GM18858 (cell line): ENCODE data around the gene LITAF.
"Not testable (repeated sequence)": the region's sequence is repeated elsewhere in the genome, so short reads cannot be mapped to it uniquely, and the experiment has no call there.

ENCODE experiments used
- ATAC-seq: cut with Tn5 transposase; IDR thresholded peaks from one replicate; pipeline ENCODE4 v1.9.1; 2021; ENCODE audit not compliant: unreplicated experiment

Gene LITAF

DNA sequence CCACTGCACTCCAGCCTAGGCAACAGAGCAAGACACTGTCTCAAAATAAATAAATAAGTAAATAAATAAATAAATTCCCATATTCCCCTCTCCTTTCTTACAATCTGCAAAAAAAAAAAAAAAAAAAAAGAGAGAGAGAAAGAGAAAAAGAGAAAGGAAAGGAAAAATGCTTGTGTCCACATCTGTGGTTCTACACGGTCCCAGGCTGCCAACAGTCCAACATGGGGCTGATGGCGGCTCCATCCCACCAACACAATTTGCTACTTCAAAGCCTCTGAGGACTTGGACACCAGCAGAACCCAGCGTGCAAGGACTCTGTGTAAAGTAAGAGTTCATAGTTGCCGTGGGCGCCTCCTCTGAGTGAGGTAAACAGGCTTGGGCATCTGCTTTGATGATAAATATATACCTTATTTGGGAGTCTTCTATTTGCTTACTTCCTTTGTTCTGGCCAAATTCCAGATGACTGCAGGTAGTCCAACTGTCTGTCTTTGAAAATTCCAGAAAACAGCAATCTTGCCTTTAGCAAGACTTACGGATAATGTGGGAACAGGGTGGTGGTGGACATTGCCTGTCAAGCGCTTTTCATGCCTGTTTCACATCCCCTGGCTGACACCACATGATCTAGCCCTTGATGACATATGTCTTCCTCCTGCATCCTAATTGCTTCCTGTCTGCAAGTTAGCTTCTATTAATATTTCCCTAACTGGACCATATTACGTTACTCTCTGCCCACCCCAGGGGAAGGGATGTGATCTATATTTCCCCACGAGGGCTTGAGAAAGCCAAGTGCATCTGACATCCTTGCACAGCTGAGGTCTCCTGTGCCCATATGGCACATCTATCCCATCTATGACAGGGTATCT lies 10.1 kb downstream of the LITAF start:
- ATAC-seq = peak; percentile 47

DNA sequence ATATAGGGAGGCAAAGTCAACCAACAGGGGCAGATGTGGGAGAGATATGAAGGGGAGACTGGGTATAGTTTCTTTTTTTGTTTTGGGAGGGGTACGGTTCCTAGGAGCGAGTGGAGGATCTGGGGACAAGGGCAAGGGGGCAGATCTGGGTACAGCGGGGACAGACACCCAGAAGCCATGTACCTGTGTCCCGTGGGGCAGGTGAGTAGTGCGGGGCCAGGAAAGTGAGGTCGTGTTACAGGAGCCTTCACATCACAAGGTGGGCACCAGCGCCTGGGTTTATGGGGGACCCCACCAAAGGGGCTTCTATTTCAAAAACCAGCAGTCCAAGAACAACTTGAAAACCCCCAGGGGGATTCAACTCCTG lies 11.5 kb downstream of the LITAF start:
- ATAC-seq = no peak

DNA sequence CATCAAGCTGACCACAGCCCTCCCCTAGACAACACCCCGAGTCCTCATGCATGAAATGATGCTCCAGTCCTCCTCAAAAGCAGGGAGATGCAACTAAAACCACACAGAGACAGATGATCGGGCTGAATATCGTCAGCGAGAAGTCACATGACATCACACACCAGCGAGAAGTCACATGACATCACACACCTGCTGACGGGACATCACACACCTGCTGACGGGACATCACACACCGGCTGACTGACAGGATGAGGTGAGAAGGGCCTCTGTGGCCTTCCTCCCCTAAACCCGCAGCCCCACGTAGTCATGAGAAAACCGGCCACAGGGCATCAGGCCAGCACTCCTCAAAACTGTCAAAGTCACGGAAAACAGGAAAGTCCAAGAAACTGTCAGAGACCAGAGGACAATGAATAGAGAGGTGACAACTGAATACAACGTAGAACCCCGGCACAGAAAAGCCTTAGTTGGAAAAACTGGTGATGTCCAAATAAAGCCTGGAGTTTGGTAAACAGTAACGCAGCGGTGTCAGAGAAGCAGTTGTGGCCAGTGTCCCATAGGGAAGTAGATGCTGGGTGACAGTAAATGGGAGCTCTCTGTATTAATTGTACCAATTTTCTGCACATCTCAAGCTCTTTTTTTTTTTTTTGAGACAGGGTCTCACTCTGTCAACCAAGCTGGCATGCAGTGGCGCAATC lies 14.3 kb downstream of the LITAF start:
- no peak for ATAC-seq

DNA sequence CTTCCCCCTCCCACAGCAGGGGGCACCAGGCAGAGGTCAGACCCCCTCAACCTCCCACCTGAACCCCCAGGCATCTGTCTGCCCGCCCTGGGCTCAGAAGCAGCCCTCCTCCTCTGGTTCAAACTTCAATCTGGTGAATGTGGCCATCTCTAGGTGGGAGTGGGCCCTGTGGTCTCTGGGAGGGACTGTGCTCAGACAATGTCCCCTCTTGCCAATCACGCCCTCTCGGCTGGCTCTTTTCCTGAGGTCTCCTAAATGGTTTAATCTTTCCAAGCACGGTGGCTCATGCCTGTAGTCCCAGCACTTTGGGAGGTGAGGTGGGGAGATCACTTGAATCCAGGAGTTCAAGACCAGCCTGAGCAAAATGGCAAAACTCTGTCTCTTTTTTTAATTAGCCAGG lies 15.2 kb downstream of the LITAF start:
- ATAC-seq = no peak

DNA sequence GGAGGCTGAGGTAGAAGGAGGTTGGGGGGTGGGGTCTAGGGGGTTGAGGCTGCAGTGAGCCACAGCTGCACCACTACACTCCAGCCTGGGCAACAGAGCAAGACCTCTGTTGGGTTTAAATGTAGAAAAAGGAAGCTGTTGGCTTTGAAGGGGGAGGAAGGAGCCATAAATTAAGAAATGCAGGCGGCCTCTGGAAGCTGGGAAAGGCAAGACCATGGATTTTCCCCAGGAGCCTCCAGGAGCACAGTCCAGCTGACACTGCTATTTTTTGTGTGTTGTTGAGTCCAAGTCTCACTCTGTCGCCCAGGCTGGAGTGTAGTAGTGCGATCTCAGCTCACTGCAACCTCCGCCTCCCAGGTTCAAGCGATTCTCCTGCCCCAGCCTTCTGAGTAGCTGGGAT lies 15.9 kb downstream of the LITAF start:
- no peak for ATAC-seq

DNA sequence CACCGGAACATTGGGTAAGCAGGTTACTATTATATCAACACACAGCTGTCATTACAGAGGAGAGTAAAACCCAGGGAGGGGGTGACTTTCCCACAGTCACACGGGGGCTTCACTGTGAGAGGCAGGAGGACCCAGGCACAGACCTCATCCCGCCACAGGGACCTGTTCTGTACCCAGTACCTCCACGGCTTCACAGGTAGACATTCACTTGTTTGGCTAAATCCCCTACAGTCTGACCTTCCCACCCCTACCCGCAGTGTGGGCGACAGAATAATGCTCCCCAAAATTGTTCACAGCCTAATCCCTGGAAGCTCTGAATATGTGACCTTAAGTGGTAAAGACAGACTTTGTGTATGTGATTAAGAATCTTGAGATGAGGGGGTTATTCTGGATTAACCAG lies 16.5 kb downstream of the LITAF start:
- no peak for ATAC-seq

DNA sequence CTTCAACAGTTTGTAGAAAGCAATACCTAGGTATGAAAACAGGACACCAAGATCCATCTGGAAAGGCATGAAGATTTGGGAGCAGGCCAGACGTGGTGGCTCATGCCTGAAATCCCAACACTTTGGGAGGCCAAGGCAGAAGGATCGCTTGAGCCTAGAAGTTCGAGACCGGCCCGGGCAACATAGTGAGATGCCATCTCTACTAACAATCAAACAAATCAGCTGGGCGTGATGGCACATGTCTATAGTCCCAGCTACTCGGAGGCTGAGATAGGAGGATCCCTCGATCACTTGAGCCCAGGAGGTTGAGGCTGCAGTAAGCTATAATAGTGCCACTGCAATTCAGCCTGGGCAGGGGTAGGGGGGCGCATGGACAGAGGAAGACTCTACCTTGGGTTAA lies 20.3 kb downstream of the LITAF start:
- ATAC-seq = no peak

DNA sequence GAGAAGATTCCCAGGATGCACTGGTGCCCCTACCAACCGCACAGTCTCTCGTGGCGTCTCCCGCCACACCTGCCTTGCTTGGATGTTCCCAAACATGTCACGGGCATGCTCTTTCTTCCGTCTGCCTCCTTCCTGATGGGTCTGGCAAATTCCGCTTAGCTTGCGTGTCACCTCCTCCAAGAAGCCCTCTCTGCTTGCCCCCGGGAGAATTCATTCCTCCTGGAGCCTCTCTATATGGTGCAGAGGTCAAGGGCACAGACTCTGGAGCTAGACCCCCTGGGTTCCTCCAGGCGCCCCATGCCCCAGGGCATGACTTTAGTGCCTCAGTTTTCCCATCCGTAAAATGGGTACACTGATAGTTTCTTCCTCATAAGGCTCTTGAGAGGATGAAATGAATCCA lies 21.1 kb downstream of the LITAF start:
- no peak for ATAC-seq

DNA sequence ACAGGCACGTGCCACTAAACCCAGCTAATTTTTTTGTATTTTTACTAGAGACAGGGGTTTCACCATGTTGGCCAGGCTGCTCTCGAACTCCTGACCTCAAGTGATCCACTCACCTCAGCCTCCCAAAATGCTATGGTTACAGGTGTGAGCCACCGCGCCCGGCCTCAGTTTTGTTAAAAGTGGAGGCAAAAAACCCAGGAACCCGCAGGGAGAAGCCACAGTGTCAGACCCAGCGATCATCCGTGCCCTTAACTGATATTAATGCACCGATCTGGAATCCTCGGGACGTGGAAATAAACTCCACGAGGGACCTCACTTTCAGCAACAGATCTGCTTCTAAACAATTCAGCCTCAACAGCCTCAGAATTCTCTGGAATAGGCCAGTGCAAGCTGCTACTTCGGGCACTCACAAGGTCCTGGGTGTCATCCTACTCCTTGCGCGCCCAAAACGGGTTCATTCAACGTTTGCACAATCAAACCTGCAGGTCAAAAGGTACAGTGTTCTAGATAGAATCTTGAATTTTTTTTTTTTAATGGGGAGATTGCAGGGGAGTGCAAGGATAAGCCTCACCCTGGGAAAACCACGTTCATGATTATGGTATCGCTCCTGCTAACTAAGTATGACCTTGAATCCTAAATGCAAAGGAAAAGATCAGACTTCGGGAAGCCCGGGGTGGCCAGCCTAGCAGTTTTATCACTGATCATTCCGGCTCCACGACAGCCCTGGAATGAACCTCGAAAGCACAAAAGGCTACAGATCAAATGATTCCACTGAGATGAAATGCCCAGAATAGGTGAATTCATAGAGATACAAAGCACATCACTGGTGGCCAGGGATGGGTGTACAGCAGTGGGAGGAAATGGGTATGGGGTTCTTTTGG lies 22.4 kb downstream of the LITAF start:
- ATAC-seq = no peak

DNA sequence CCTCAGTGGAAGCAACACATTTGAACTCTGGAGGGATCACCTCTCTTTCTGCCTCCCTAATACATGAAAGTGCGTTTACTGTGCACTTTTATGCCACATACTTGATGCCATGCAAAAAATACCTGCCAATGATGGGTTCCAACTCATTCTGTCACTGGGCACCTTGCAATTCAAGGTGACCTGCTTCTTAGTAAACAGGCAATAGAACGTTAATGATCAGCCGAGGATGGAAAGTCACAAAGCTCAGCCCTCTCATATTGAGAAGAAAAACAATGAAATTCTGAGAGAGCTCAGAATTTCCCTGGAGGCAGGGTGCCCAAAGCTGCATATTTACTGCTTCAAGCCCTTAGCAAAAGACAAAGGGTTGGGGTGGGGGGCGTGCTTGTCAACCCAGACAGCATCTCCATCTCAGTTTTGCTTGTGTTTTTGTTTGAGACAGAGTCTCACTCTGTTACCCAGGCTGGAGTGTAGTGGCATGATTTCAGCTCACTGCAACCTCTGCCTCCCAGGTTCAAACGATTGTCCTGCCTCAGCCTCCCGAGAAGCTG lies 23.2 kb downstream of the LITAF start:
- no peak for ATAC-seq

DNA sequence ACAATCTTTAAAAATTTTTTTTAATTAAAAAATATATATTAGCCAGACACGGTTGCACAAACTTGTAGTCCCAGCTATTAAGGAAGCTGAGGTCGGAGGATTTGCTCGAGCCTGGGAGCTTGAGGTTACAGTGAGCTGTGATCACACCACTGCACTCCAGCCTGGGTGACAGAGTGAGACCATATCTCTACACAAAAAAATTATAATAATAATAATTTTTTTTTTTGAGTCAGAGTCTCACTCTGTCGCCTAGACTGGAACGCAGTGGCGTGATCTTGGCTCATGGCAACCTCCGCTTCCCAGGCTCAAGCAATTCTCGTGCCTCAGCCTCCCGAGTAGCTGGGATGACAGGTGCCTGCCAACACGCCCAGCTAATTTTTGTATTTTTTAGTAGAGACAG lies 23.8 kb downstream of the LITAF start:
- ATAC-seq = no peak

DNA sequence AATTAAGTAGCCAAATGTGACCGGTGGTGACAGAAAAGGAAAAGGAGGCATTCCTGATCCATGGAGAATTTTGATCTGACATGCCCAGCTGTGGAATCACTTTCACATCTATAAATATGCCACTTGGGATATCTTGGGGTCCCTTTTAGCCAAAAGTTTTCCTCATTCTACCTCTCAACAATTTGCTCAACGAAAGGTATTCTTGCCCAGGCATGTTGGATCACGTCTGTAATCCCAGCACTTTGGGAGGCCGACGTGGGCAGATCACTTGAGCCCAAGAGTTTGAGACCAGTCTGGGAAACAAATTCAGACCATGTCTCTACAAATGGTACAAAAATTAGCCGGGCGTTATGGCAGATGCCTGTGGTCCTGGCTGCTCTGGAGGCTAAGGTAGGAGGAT lies 24.3 kb downstream of the LITAF start:
- ATAC-seq = no peak

DNA sequence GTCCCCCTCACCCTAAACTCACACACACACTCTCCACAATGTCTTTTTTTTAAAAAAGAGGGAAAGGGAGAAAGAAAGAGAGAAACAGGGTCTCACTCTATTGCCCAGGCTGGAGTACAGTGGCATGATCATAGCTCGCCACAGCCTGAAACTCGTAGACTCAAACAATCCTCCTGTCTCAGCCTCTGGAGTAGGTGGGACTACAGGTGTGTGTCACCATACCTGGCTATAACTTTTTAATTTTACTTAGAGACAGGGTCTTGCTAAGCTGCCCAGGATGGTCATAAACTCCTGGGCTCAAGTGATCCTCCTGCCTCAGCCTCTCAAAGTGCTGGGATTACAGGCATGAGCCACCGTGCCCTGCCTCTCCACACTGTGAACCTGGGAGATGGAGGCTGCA lies 24.9 kb downstream of the LITAF start:
- ATAC-seq = no peak

DNA sequence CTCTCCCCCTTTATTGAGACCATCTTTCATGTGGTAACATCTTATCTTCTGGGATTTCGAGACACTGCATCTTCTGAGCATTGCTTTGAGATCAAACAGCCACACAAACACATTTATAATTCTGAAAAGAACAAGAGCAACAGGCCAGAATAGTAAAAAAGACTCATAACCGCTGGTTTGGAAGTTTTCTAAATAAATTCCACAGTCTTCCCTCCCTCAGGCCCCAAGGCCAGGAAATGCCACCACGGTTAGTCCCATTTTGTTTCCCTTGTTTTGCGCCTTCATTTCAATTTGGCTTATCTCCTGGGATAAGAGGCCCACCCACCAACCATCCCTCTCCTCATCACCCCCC lies 25.3 kb downstream of the LITAF start:
- no peak for ATAC-seq

DNA sequence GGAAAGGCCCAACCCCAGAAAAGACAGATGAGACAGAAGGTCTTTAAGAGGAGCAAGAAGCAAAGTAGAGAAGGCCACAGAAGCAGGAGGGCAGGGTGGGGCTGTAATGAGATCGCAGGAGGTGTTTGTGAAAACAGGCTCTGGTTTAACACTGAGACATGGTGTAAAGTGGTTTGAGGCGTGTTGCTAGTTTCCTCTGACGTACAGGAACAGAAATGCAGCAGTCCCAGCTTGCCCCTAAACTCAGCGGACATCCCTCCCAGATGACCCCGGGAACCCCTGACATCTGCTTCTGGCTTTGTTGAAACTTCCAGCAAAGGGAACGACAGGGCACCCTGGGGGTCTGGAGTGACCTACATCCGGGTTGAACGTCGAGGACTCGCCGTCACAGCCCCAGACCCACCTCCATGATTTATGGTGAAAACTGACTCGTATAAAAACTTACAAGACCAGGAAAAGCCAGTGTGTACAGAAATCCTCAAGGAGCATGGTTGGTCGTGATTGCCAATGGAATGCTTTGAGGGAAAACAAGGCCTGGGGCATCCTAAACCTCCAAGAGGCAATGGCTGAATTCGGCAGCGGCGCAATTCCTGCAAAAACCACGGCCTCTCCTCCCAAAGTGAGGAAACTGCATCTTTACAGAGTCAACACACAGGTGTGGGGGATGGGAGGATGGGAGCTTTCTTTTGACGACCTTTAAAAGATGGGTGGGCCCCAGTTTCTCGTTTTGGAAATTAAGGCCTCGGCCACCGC lies 25.8 kb downstream of the LITAF start:
- no peak for ATAC-seq

DNA sequence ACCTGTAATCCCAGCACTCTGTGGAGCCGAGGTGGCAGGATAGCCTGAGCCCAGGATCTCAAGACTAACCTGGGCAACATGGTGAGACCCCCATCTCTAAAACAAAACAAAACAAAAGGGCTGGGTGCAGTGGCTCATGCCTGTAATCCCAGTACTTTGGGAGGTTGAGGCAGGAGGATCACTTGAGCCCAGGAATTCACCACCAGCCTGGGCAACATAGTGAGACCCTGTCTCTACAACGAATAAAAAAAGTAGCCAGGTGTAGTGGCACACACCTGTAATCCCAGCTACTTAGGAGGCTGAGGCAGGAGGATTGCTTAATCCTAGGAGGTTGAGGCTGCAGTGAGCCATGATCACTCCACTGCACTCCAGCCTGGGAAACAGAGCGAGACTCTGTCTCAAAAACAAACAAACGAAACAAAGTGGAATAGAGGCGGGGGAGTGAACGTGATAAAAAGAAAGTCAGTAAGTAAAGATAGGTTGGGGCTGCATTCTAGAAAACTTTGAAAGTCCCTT lies 28.4 kb downstream of the LITAF start:
- ATAC-seq = not testable (repeated sequence)

DNA sequence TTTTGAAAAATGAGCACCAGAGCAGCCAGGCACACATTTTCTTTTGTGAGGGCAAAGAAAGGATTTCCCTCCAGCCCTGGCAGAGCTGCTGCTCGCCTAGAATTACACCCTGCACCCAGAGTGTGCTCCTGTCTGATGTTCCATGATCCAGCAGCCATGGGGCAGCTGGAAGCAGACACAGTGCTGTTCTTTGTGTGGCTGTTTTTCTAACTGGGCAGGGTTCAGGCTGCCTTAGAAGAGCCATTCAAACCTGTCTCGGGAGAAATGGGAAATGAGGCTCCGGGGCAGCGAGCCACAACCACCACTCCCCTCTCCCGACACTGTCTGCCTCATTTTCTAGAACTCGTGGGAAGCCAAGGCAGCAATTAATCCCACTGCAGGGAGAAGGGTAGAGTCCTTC lies 28.9 kb downstream of the LITAF start:
- no peak for ATAC-seq

DNA sequence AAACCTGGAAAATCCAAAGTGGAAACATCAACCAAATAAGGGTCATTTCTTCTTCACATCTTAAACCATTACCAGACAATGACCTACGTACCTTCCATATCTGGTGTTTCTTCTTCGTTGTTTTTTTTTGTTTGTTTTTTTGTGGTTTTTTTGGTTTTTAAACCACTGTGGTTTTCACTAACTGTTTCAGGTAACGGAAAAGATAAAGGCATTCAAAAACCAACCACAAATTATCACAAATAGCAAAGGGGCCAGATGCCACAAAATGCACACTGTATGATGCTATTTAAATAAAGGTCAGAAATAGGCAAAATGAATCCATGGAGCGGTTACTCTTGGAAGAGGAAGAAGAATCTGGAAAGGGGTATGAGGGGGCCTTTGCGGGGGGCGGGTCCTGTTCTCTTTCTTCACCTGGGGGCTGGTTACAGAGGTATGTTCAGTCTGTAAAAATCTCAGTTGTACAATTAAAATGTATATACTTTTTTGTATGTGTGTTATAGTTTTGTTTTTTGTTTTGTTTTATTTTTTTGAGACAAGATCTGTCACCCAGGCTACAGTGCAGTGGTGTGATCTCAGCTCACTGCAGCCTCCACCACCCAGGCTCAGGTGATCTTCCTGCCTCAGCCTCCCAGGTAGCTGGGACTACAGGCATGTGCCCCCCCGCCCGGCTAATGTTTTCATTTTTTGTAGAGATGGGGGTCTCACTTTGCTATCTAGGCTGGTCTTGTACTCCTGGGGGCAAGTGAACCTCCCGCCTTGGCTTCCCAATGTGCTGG lies 29.6 kb downstream of the LITAF start:
- no peak for ATAC-seq

DNA sequence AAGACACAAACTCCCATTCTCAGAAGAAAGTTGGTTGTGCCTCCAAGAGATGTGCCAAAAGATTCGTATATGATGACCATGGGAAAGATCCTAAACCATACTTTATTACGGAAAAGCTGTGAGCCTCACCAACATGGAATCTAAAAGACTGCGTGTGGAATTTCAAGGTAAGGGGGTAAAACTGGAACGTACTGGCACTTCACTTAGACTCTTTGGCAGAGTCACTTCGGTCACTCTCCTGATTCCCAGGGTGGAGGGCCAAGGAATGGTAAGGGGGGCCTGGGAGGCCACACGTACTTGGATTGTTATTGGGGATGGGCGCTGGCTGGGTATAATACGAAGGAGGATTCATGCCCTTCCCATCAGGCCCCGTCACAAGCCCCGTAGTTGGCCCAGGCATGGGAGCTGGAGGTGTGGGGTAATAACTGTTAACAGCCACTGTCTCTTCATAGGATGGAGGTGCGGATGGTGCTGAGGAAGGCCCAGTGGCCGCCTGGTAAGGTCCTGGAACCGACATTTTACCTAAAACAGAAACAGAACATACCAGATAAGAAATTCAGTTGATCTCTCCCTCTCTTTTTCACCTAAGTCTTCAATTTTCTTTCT lies 30.4 kb downstream of the LITAF start:
- ATAC-seq = no peak
